ENCODE data around the gene NRIP1.

NRIP1 gene, protein sequence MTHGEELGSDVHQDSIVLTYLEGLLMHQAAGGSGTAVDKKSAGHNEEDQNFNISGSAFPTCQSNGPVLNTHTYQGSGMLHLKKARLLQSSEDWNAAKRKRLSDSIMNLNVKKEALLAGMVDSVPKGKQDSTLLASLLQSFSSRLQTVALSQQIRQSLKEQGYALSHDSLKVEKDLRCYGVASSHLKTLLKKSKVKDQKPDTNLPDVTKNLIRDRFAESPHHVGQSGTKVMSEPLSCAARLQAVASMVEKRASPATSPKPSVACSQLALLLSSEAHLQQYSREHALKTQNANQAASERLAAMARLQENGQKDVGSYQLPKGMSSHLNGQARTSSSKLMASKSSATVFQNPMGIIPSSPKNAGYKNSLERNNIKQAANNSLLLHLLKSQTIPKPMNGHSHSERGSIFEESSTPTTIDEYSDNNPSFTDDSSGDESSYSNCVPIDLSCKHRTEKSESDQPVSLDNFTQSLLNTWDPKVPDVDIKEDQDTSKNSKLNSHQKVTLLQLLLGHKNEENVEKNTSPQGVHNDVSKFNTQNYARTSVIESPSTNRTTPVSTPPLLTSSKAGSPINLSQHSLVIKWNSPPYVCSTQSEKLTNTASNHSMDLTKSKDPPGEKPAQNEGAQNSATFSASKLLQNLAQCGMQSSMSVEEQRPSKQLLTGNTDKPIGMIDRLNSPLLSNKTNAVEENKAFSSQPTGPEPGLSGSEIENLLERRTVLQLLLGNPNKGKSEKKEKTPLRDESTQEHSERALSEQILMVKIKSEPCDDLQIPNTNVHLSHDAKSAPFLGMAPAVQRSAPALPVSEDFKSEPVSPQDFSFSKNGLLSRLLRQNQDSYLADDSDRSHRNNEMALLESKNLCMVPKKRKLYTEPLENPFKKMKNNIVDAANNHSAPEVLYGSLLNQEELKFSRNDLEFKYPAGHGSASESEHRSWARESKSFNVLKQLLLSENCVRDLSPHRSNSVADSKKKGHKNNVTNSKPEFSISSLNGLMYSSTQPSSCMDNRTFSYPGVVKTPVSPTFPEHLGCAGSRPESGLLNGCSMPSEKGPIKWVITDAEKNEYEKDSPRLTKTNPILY (N-terminal part only)

GRCh38 chr21:15064576-15065391, at the start of gene NRIP1:
NRIP1 (minus strand) TSS chr21:15065000; CDS start chr21:14968192, 96,808 bp downstream.
- peak; percentile 98 for DNase-seq (ENCODE audit: low read depth, low spot score)

DNA sequence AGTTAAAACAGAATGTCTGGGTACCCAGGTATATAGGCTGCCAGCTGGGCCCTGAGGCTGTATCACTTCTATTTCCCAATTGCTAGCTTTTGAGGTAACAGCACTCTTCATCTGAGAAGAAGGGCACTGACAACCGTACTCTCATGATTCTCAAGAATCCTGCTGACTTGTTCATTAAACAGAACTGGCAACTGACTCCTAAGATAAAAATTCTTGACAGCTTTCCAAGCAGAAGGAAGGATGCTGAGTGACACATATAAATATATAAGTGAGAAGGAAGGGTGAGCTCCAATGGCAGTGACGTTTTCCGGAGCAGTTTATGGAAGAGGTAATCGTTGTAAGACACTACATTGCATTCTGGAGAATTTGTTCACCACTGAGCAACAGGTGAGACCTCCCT, 48.1 kb upstream of the NRIP1 start:
- DNase-seq (ENCODE audit: low read depth, low spot score), result no peak

- DNase-seq (ENCODE audit: low read depth, low spot score), result no peak
Observed at GRCh38 chr21:15108801-15109200, 44.0 kb upstream of the NRIP1 start.

- no peak for DNase-seq (ENCODE audit: low read depth, low spot score)
Observed at GRCh38 chr21:15104470-15104869, 39.7 kb upstream of the NRIP1 start.

GRCh38 chr21:15098908-15099307, 34.1 kb upstream of the NRIP1 start:
- no peak for DNase-seq (ENCODE audit: low read depth, low spot score)

DNA sequence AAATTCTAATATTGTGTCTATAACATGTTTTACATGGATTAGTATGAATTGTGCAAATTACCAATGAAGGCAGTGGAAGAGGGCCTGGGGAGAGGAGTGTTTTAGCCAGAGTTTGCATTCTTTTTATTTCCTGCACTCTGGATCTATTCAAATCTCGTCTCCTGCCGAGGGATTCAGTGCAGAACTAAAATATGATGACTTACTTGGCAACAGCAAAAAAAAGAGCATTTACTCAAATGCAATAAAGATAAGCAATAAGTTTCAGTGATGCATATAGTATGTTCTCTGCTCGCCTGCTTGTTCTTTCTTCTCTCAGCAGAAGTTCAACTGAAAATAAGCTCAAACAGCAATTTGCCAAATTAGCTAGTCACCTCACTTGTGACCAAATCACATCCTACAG, 33.4 kb upstream of the NRIP1 start:
- no peak for DNase-seq (ENCODE audit: low read depth, low spot score)

DNA sequence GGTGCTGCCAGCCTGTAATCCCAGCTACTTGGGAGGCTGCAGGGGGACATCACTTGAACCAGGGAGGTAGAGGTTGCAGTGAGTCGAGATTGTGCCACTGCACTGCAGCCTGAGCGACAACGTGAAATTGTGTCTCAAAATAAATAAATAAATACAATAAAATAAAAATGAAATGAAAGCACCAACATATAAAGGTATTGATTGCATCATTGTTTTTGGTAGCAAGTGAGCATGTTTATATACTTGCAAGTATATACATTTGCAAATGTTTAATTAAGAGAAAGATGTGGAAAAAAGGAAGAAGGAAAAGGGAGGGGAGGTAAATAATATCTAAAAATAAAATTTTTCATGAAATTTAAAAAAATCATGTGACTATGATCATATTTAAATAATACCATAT, 32.8 kb upstream of the NRIP1 start:
- no peak for DNase-seq (ENCODE audit: low read depth, low spot score)

GRCh38 chr21:15096146-15096545, 31.3 kb upstream of the NRIP1 start:
- DNase-seq (ENCODE audit: low read depth, low spot score), result no peak

DNA sequence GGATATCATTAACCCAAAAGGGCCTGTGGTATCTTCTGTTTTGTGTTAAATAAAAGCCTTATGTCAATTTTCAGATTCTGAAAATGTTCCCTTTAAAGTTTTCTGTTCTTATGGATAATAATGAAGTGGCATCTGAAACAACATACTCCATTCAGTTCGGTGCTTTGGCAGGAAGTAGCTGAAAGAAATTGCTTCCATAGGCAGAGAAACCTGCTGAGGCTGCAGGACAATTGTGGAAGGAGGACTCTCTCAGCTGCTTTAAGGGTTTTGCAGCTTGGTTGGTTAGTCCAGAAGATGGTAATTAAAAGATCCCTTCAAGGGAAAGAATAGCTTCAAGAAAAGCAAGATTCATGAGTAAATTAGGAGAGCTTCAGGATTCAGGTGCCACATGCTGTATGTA, 30.5 kb upstream of the NRIP1 start:
- DNase-seq (ENCODE audit: low read depth, low spot score), result no peak

GRCh38 chr21:15094706-15095105, 29.9 kb upstream of the NRIP1 start:
- DNase-seq (ENCODE audit: low read depth, low spot score), result no peak

GRCh38 chr21:15093216-15093615, 28.4 kb upstream of the NRIP1 start:
- DNase-seq (ENCODE audit: low read depth, low spot score), result no peak

DNA sequence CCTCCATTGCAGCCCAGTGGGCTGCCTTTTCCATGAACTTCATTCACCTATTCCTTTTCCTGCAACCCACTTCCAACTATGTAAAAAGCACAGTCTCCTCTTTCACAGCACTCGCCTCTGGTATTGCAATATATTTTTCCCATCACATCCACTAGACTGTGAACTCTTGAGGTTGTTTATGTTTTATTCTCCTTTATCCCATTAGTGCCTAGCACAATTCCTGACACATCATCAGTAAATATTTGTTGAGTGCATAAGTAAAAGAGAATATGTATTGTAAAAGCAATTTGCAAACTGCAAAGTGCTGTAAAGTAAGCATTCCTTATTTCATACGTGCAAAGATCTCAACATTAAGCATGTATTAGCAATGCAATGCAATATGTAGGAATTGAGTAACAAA, 27.9 kb upstream of the NRIP1 start:
- no peak for DNase-seq (ENCODE audit: low read depth, low spot score)

- no peak for DNase-seq (ENCODE audit: low read depth, low spot score)
Observed at GRCh38 chr21:15090390-15090789, 25.6 kb upstream of the NRIP1 start.

GRCh38 chr21:15088488-15088887, 23.7 kb upstream of the NRIP1 start:
- DNase-seq (ENCODE audit: low read depth, low spot score), result no peak

DNA sequence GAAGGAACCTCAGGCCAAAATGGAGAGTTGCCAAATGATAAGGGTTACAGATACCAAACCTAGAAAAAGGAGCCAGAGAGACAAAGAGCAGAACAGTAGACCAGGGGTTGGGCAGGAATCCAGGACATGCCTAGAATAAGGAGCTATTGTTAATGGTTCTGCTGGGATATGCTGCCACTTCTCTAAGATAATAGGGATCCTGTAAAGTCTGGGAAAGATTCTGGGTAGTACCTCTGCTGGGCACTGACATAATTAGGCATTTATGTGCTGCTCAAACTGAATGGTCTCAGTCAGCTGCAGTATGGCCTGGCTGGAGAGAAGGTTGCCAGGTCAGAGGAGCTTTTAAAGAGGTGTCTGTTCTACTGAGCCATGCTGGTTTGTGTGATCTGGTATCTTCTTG, 19.9 kb upstream of the NRIP1 start:
- DNase-seq (ENCODE audit: low read depth, low spot score), result peak; percentile 34

DNA sequence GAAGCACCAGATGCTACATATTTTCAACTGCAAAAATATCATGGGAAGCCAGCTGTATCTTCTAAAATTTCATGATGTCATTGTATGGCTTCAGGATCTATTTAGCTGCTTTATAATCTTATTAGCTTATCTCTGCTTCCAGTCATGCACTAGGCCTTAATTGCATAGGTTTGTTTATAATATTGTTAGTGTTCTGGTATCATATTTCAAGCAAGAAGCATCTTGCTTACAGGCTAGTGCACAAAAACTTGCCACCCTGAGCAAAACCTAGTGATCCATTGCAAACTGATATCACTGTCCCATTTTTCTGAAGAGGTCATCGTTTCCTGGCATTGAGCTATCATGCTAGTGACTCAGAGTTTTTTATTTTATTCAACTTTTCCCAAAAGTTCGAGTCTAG, 15.7 kb upstream of the NRIP1 start:
- no peak for DNase-seq (ENCODE audit: low read depth, low spot score)

DNA sequence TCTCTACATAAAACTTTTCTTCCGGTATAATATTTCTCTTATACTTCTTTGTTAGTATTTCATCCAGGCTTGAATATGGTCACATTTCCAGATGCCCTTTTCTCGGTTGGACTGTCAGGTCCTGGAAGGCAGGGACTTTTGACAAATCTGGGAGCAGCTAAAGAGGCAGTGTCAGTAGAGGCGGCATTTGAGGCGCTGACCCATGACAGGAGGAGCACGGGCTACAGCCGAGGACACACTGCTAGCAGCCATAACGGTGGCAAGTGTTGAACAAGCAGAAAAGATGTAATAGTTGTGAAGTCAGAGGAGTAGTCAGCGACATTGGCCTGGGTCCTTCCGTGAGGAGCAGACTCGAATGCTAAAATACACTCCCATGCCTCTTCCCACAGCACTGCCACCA, 14.5 kb upstream of the NRIP1 start:
- DNase-seq (ENCODE audit: low read depth, low spot score), result no peak

DNA sequence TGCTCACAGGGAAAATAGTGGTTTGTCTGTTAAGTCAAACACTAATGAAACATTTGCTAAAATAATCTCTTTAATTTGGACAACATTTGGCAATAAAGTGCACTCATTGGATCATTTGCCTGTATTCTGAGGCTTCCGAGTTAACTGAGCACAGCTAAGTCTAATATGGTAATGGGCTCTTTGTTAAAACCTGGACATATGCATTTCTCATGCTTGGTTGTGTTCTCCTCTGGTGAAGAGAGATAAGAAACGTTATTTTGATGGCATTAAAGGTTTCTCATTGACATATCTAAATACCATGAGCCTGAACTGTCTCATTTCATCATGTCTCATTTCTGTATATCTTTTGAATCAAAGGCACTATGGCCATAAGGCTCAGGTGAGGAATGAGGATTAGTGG, 13.4 kb upstream of the NRIP1 start:
- DNase-seq (ENCODE audit: low read depth, low spot score), result no peak

- no peak for DNase-seq (ENCODE audit: low read depth, low spot score)
Observed at GRCh38 chr21:15077529-15078145, 12.8 kb upstream of the NRIP1 start.

DNA sequence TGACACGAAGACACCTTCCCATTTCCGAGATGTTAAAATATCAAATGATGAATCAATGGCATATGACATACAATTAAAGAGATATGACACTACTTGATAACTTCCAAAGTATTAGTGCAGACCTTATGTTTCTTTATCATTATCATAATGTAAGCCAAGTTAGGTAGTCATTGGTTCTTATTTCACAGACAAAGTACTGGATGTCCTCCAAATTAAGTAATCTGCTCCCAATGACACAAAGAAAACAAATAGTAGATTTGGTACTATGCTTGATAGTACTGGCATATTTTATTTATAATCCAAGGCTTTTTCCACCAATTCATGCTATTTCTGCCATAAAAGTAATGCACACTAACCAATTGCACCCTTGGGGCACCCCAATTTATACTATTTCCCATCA, 11.9 kb upstream of the NRIP1 start:
- no peak for DNase-seq (ENCODE audit: low read depth, low spot score)

DNA sequence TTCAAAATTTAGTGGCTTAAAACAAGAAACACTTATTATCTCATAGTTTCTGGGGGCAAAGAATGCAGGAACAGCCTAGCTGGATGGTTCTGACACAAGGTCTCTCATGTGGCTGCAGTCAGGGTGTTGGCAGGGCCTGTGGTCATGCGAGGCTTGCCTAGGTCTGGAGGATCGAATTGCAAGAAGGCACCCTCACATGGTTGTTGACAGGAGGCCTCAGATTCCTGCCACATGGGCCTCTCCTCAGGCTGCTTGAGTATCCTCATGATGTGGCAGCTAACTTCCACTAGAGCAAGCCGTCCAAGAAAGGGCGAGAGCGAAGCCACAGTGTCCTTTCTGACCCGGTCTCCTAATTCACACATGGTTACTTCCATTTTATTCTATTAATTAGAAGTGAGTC, 6.2 kb upstream of the NRIP1 start:
- no peak for DNase-seq (ENCODE audit: low read depth, low spot score)

Data from astrocyte of the hippocampus (primary cell).